K562 (cell line): ENCODE results near the gene KIF5C. TPM values are rescaled to one million over a fixed set of nuclear protein-coding genes. Genes with fewer than 3 reads are reported as not detected.

Experiments used
- ATAC-seq: fragments of 200-7000 bp; cut with Tn5 transposase; 3 replicates; pipeline ENCODE4 v1.9.1; 2020; ENCODE audit warnings: moderate library complexity
- BruUV-seq: library from RNA; stranded (reverse); fragments of 400-500 nt; replicated peaks from 2 replicates; lab custom pipeline; 2021; lab: Mats Ljungman, UMichigan
- CTCF ChIA-PET: fragments of 300-600 bp; formaldehyde crosslinking; extraction: SDS; loops from one replicate; lab custom pipeline; 2021; ENCODE audit warnings: low intra/inter-chr PET ratio; lab: Yijun Ruan, JAX
- POLR2A ChIA-PET: fragments of 300-600, 350-650 bp; sonication (Branson Sonifier 250); formaldehyde crosslinking; extraction: SDS; loops from one replicate; lab custom pipeline; 2021; ENCODE audit warnings: antibody characterized with exemption, inconsistent platforms; lab: Yijun Ruan, JAX
- DNase-seq, 4 experiments: peaks; one replicate each; pipeline versions ENCODE4 v3.0.0 to v3.0.0-alpha.2; 2011 to 2018; ENCODE audit warnings: low spot score in 3 of 4, mixed read lengths in 3 of 4; ENCODE audit errors: extremely low read depth in 1 of 4
- FAIRE-seq: peaks from 2 replicates; lab custom pipeline; 2011; peaks lifted over from hg19 to GRCh38; lab: Jason Lieb, UNC
- H2AFZ ChIP-seq: 2 replicates; pipeline ENCODE4 v1.6.0; 2011; ENCODE audit warnings: low read depth, low read length, control low read depth, inconsistent platforms
- H3K27ac ChIP-seq: fragments of 200-600 bp; 3 replicates; pipeline ENCODE4 v1.8.0; 2011; ENCODE audit warnings: low read depth, mild to moderate bottlenecking, control low read depth, inconsistent platforms, low read length, moderate library complexity, mixed read lengths; ENCODE audit errors: extremely low read depth
- H3K27me3 ChIP-seq, 2 experiments: fragments of 300-600 bp in 1 of 2; 2 replicates in 1 of 2; 3 replicates in 1 of 2; pipeline versions ENCODE4 v1.6.0 to v1.8.0; 2011; ENCODE audit warnings: inconsistent platforms in 2 of 2, low read length in 2 of 2, mild to moderate bottlenecking in 1 of 2, mixed read lengths in 1 of 2, moderate library complexity in 1 of 2; ENCODE audit not compliant: control insufficient read depth in 2 of 2, insufficient read depth in 2 of 2
- H3K36me3 ChIP-seq: fragments of 300-600 bp; 3 replicates; pipeline ENCODE4 v1.8.0; 2011; ENCODE audit warnings: mild to moderate bottlenecking, low read length, inconsistent platforms; ENCODE audit not compliant: control insufficient read depth, insufficient read depth
- H3K4me1 ChIP-seq, 2 experiments: fragments of 200-600 bp in 1 of 2; replicated peaks in 1 of 2; 2 replicates in 1 of 2; 3 replicates in 1 of 2; pipeline versions ENCODE4 v1.5.1 to v1.8.0; 2011; ENCODE audit warnings: inconsistent platforms in 2 of 2, low read length in 2 of 2, mild to moderate bottlenecking in 1 of 2, mixed read lengths in 1 of 2, moderate library complexity in 1 of 2; ENCODE audit not compliant: control insufficient read depth in 2 of 2, insufficient read depth in 2 of 2
- H3K4me2 ChIP-seq: 2 replicates; pipeline ENCODE4 v1.6.1; 2011; ENCODE audit warnings: low read length, control low read depth, inconsistent platforms, mixed read lengths; ENCODE audit not compliant: insufficient read depth
- H3K4me3 ChIP-seq: fragments of 200-600 bp; sonication (generic), shearing (Covaris generic); 2 replicates; pipeline ENCODE4 v1.5.1; 2016; ENCODE audit warnings: control low read depth, inconsistent platforms
- H3K79me2 ChIP-seq: fragments of 200-600 bp; 3 replicates; pipeline ENCODE4 v1.8.0; 2011; ENCODE audit warnings: low read length, inconsistent platforms; ENCODE audit not compliant: control insufficient read depth, insufficient read depth
- H3K9ac ChIP-seq, 2 experiments: 2 replicates each; pipeline versions ENCODE4 v1.6.0 to v1.6.1; 2011; ENCODE audit warnings: low read depth in 2 of 2, low read length in 2 of 2, control low read depth in 1 of 2, inconsistent platforms in 1 of 2, mild to moderate bottlenecking in 1 of 2, mixed read lengths in 1 of 2; ENCODE audit not compliant: insufficient read depth in 1 of 2
- H3K9me1 ChIP-seq: one replicate; pipeline ENCODE4 v1.6.0; 2011; ENCODE audit warnings: inconsistent platforms, mild to moderate bottlenecking, low read length, moderate library complexity; ENCODE audit not compliant: control insufficient read depth, insufficient read depth
- H3K9me3 ChIP-seq: replicated peaks from 2 replicates; pipeline ENCODE4 v1.5.1; 2011; ENCODE audit warnings: low read depth, low read length, inconsistent platforms; ENCODE audit not compliant: control insufficient read depth, insufficient read depth
- H4K20me1 ChIP-seq: replicated peaks from 2 replicates; pipeline ENCODE4 v1.6.1; 2011; ENCODE audit warnings: low read length, inconsistent platforms, mixed read lengths; ENCODE audit not compliant: control insufficient read depth, insufficient read depth
- EP300 ChIP-seq: IDR thresholded peaks from 2 replicates; pipeline ENCODE4 v1.6.1; 2012; ENCODE audit warnings: low read length, improper control_type of control experiment
- MEF2D ChIP-seq: conservative IDR thresholded peaks from 2 replicates; pipeline ENCODE4 v1.6.1; 2016; ENCODE audit warnings: low read depth, missing genetic modification characterization, missing compliant biosample characterization
- NKRF ChIP-seq: fragments of 450-650 bp; IDR thresholded peaks from 2 replicates; pipeline ENCODE4 v1.6.1; 2016; ENCODE audit warnings: borderline replicate concordance
- PHF21A ChIP-seq: fragments of 450-650 bp; IDR thresholded peaks from 2 replicates; pipeline ENCODE4 v1.6.1; 2017; ENCODE audit warnings: low read depth, borderline replicate concordance
- PTTG1 ChIP-seq: fragments of 450-650 bp; IDR thresholded peaks from 2 replicates; pipeline ENCODE4 v1.6.1; 2016; ENCODE audit warnings: low read depth, mild to moderate bottlenecking, missing genetic modification characterization, missing compliant biosample characterization
- SREBF2 ChIP-seq: sonication (generic); formaldehyde crosslinking; IDR thresholded peaks from 2 replicates; pipeline ENCODE4 v1.4.0; 2020; ENCODE audit warnings: mild to moderate bottlenecking, missing genetic modification reagents
- WGBS: fragments of 100-300 bp; shearing (Covaris generic); methylation state at CpG from one replicate; pipeline ENCODE4 v1.1.6; 2016; ENCODE audit warnings: low coverage, mixed read lengths; ENCODE audit not compliant: insufficient coverage; ENCODE audit errors: missing lambda C conversion rate; 5-methylcytosine and 5-hydroxymethylcytosine counted together
- in situ Hi-C: fragments of 300-500 bp; cut with MboI; formaldehyde crosslinking; loops from 4 replicates; pipeline ENCODE4 v1.15.0; 2018; ENCODE audit warnings: inconsistent platforms, mixed read lengths
- intact Hi-C: fragments of 100-400 bp; cut with micrococcal nuclease; formaldehyde crosslinking; loops from 2 replicates; pipeline ENCODE4 v1.14.2; 2022
- polyA plus RNA-seq, 8 experiments: library from polyadenylated mRNA; depleted of rRNA in 4 of 8; stranded (reverse) in 5 of 8; unstranded in 3 of 8; fragments of >200 nt; fragmentation: Nextera tagmentation in 2 of 8; fragmentation: Illumina TruSeq in 1 of 8; extraction: Ambion mirVana in 2 of 8; extraction: Trizol in 1 of 8; gene quantifications; 2 replicates each; pipeline versions ENCODE4 v1.2.1 to v1.2.3, GENCODE V29; 2011 to 2014; ENCODE audit warnings: inconsistent platforms in 1 of 8, missing spikeins in 1 of 8
- total RNA-seq, 7 experiments: library from RNA; depleted of rRNA in 6 of 7; stranded (reverse); fragments of >200 nt in 6 of 7; fragmentation: Illumina TruSeq in 2 of 7; extraction: Trizol in 2 of 7; gene quantifications; 2 replicates each; pipeline versions ENCODE4 v1.2.1 to v1.2.3, GENCODE V29; 2011 to 2021; ENCODE audit warnings: low replicate concordance in 1 of 7
- TF ChIP-seq, protein P1 (sequence below): fragments of 250-450 bp; sonication (Bioruptor Pico); IDR thresholded peaks from 2 replicates; pipeline ENCODE4 v1.8.0; 2021; ENCODE audit warnings: mild to moderate bottlenecking, moderate library complexity
- TF ChIP-seq, protein P2 (sequence below): fragments of 450-650 bp; IDR thresholded peaks from 2 replicates; pipeline ENCODE4 v1.6.1; 2016

KIF5C gene
- total and polyA plus RNA-seq, 9 of the 15 experiments (the other 6 are each of a cell fraction or from before 2014, with no cell fraction given), result 0.01 to 0.09 (median 0.01) TPM; not detected in 6

DNA sequence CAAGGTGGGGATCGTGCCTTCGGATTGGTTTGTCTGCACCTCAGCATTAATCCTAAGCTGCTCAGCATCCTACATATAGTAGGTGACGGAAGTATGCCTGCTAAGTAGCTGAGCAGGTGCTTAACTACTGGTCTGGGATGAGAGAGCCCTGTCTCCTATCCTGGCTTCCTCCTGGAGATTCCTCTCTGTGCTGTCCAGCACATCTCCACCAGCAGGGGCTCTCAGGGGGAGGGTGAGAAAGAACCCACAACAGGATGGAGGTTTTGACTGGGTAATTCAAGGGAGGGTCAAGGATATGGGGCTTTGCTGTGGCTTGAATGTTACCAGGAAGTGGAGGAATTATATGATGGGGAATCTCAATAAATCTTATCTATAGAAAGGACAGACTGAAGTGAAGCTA lies 45.4 kb upstream of the KIF5C start (continued):
- no peak for TF ChIP-seq NKRF
- TF ChIP-seq PTTG1, result no peak
- no peak for TF ChIP-seq EP300
- TF ChIP-seq, protein P1, sequence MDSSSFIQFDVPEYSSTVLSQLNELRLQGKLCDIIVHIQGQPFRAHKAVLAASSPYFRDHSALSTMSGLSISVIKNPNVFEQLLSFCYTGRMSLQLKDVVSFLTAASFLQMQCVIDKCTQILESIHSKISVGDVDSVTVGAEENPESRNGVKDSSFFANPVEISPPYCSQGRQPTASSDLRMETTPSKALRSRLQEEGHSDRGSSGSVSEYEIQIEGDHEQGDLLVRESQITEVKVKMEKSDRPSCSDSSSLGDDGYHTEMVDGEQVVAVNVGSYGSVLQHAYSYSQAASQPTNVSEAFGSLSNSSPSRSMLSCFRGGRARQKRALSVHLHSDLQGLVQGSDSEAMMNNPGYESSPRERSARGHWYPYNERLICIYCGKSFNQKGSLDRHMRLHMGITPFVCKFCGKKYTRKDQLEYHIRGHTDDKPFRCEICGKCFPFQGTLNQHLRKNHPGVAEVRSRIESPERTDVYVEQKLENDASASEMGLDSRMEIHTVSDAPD (CRISPR knock-in tag), result no peak

- H3K79me2 ChIP-seq, result no peaks in the 10 kb centered on the region
- H3K4me1 ChIP-seq, result no peaks in the 10 kb centered on the region
- FAIRE-seq (no peak), ATAC-seq (no peak)
- H2AFZ ChIP-seq, result no peak overlapping the region
- H3K9me3 ChIP-seq, result no peaks in the 10 kb centered on the region
- CTCF ChIA-PET, result no interaction called here
- WGBS, result 0% methylated on average over 7 of the region's 7 CpGs
- H3K9me1 ChIP-seq, result no peaks in the 10 kb centered on the region
- intact Hi-C loops (no loop called here), in situ Hi-C loops (no loop called here)
- no peak overlapping the region for H3K4me3 ChIP-seq
- TF ChIP-seq, protein P2, sequence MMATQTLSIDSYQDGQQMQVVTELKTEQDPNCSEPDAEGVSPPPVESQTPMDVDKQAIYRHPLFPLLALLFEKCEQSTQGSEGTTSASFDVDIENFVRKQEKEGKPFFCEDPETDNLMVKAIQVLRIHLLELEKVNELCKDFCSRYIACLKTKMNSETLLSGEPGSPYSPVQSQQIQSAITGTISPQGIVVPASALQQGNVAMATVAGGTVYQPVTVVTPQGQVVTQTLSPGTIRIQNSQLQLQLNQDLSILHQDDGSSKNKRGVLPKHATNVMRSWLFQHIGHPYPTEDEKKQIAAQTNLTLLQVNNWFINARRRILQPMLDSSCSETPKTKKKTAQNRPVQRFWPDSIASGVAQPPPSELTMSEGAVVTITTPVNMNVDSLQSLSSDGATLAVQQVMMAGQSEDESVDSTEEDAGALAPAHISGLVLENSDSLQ, result peak; percentile 81
- TF ChIP-seq MEF2D (tag), result no peak
- no peak for TF ChIP-seq SREBF2 (CRISPR knock-in tag)
- TF ChIP-seq PHF21A, result no peak
- TF ChIP-seq, all 486 proteins: peak for 1
- DNase-seq, result no peak
- Histone ChIP-seq H4K20me1 (no peaks in the 10 kb centered on the region), H3K27ac (no peak overlapping the region), H3K36me3 (no peaks in the 10 kb centered on the region), H3K4me2 (no peak overlapping the region), H3K27me3 (peaks cover 0 to 12% of the 10 kb centered on the region in 2 experiments; a peak in 2 of 5 replicates), H3K9ac (no peak overlapping the region)
- POLR2A ChIA-PET, result interaction anchor here (1.2 kb wide), 1 partner anchor 11 kb away, joined by 3 read pairs; no protein-coding TSS in a partner anchor
- BruUV-seq, result no TSS peak
Measured at GRCh38 chr2:148832637-148833036, 42.4 kb upstream of the KIF5C start.
